Measurements from ENCODE around the gene ELAVL1. TPM values are rescaled to one million over a fixed set of nuclear protein-coding genes. Genes with fewer than 3 reads are reported as not detected.

The ELAVL1 gene
- total RNA-seq, 1 donor from 2014 or later, result 108 TPM

DNA sequence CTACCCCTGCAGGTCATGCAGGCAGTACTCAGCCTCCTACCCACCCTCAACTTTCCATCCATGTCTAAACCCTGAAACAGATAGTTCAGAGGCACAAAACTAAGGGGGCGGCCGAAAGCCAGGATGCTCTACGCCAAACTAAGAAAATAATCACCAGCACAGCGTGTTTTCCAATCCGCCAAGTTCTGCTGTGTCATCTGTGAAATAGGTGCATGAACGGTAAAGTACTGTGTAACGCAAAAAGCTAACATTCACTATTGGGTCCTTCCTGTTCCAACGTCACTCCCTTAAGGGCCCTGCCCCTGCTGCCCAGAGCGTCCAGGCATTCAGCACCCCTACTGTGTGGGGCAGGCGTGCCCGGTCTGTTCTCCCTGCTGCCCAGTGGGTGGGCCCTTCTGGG lies 49.7 kb downstream of the ELAVL1 start:
- no peak overlapping the region for H2AFZ ChIP-seq (replicated peaks)
- no peaks in the 10 kb centered on the region for H3K27me3 ChIP-seq
- H3K4me3 ChIP-seq, result no peak overlapping the region
- peaks cover 24% of the 10 kb centered on the region for H3F3A ChIP-seq (ENCODE audit: low read depth)
- H3K27ac ChIP-seq, result no peak overlapping the region
- no peak overlapping the region for H3K9ac ChIP-seq
- peaks cover 9% of the 10 kb centered on the region for H4K20me1 ChIP-seq (ENCODE audit: low read depth)
- no peaks in the 10 kb centered on the region for H3K36me3 Mint-ChIP-seq
- H3K9me3 ChIP-seq (ENCODE audit: low read depth), result no peaks in the 10 kb centered on the region
- H3K27ac Mint-ChIP-seq, result no peak overlapping the region
- H3K27me3 Mint-ChIP-seq (ENCODE audit: insufficient read depth, low read depth), result peaks cover 9% of the 10 kb centered on the region
- no peak overlapping the region for H3K4me3 Mint-ChIP-seq
- no peaks in the 10 kb centered on the region for H3K36me3 ChIP-seq
- H3K79me2 ChIP-seq (ENCODE audit: low read depth), result no peaks in the 10 kb centered on the region
- peaks cover 4% of the 10 kb centered on the region for H3K4me1 Mint-ChIP-seq
- H3K4me1 ChIP-seq, result no peaks in the 10 kb centered on the region
- H3K4me2 ChIP-seq, result no peak overlapping the region
- TF ChIP-seq EZH2phosphoT487 (IDR thresholded peaks at IDR 0.05) (no peak), EZH2 (IDR thresholded peaks at IDR 0.05) (no peak)
- TF ChIP-seq, protein P1, sequence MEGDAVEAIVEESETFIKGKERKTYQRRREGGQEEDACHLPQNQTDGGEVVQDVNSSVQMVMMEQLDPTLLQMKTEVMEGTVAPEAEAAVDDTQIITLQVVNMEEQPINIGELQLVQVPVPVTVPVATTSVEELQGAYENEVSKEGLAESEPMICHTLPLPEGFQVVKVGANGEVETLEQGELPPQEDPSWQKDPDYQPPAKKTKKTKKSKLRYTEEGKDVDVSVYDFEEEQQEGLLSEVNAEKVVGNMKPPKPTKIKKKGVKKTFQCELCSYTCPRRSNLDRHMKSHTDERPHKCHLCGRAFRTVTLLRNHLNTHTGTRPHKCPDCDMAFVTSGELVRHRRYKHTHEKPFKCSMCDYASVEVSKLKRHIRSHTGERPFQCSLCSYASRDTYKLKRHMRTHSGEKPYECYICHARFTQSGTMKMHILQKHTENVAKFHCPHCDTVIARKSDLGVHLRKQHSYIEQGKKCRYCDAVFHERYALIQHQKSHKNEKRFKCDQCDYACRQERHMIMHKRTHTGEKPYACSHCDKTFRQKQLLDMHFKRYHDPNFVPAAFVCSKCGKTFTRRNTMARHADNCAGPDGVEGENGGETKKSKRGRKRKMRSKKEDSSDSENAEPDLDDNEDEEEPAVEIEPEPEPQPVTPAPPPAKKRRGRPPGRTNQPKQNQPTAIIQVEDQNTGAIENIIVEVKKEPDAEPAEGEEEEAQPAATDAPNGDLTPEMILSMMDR (IDR thresholded peaks at IDR 0.05), result no peak
- no peaks in the 10 kb centered on the region for H3K9me3 Mint-ChIP-seq
- DNase-seq (ENCODE audit: low spot score), result no peak

DNA sequence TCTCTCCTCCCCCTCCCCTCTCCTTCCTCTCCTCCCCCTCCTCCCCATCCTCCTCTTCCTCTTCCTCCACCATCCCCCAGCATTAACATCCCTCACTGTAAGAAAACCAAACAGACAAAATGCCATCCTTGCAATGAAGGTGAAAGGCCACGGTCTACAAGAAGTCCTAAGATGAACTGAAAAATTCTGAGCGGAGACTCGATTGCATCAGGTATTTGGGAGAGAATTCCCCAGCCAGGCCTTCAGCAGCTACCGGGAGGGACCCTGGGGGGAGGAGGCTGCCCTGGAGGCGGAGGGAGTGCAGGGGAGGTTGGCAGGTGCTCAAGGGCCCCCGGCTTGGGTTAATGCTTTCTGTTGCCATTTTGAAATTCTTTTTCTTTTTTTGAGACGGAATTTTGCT lies 51.9 kb downstream of the ELAVL1 start:
- Mint-ChIP-seq H3K27ac (no peak overlapping the region), H3K9me3 (no peaks in the 10 kb centered on the region), H3K4me3 (peak overlapping the region; percentile 6), H3K27me3 (ENCODE audit: insufficient read depth, low read depth) (peaks cover 9% of the 10 kb centered on the region), H3K4me1 (peaks cover 4% of the 10 kb centered on the region), H3K36me3 (peaks cover 4% of the 10 kb centered on the region)
- peaks cover 13% of the 10 kb centered on the region for H3F3A ChIP-seq (ENCODE audit: low read depth)
- H3K4me1 ChIP-seq, result no peaks in the 10 kb centered on the region
- no peak overlapping the region for H2AFZ ChIP-seq (replicated peaks)
- H3K79me2 ChIP-seq (ENCODE audit: low read depth), result no peaks in the 10 kb centered on the region
- no peak overlapping the region for H3K9ac ChIP-seq
- H3K36me3 ChIP-seq, result no peaks in the 10 kb centered on the region
- H3K9me3 ChIP-seq (ENCODE audit: low read depth), result no peaks in the 10 kb centered on the region
- H4K20me1 ChIP-seq (ENCODE audit: low read depth), result no peaks in the 10 kb centered on the region
- TF ChIP-seq, protein P1 (IDR thresholded peaks at IDR 0.05), result no peak
- no peak for TF ChIP-seq EZH2phosphoT487 (IDR thresholded peaks at IDR 0.05)
- no peak for TF ChIP-seq EZH2 (IDR thresholded peaks at IDR 0.05)
- H3K4me3 ChIP-seq, result no peak overlapping the region
- H3K4me2 ChIP-seq, result no peak overlapping the region
- H3K27ac ChIP-seq, result no peak overlapping the region
- no peaks in the 10 kb centered on the region for H3K27me3 ChIP-seq
- no peak for DNase-seq (ENCODE audit: low spot score)

DNA sequence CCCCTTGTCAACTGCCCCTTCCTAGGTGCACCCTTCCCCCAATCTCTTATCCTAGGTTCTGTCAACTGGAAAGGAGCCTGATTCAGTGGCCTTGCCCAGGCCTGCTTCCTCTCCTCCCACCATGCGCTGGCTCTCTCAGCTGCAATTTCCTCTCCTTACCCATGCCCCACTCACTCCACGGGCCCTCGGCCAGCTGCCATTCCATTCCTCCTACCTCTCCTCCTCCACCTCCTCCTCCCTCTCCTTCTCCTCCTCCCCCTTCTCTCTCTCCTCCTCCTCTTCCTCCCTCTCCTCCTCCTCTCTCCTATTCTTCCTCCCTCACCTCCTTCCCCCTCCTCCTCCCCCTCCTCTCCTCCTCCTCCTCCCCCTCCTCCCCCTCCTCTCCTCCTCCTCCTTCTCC lies 52.4 kb downstream of the ELAVL1 start:
- Histone ChIP-seq H2AFZ (replicated peaks) (no peak overlapping the region), H3K27ac (no peak overlapping the region), H3K4me2 (no peak overlapping the region), H3K4me1 (no peaks in the 10 kb centered on the region), H3K9ac (no peak overlapping the region), H3F3A (ENCODE audit: low read depth) (peaks cover 10% of the 10 kb centered on the region), H4K20me1 (ENCODE audit: low read depth) (no peaks in the 10 kb centered on the region), H3K36me3 (no peaks in the 10 kb centered on the region), H3K9me3 (ENCODE audit: low read depth) (no peaks in the 10 kb centered on the region), H3K27me3 (no peaks in the 10 kb centered on the region), H3K79me2 (ENCODE audit: low read depth) (no peaks in the 10 kb centered on the region), H3K4me3 (no peak overlapping the region)
- Mint-ChIP-seq H3K36me3 (peaks cover 4% of the 10 kb centered on the region), H3K27me3 (ENCODE audit: insufficient read depth, low read depth) (peaks cover 9% of the 10 kb centered on the region), H3K9me3 (no peaks in the 10 kb centered on the region), H3K27ac (no peak overlapping the region), H3K4me1 (peaks cover 4% of the 10 kb centered on the region), H3K4me3 (no peak overlapping the region)
- TF ChIP-seq EZH2 (IDR thresholded peaks at IDR 0.05) (no peak), EZH2phosphoT487 (IDR thresholded peaks at IDR 0.05) (no peak)
- TF ChIP-seq, protein P1 (IDR thresholded peaks at IDR 0.05), result no peak
- DNase-seq (ENCODE audit: low spot score), result no peak

Data from neural progenitor cell (in vitro differentiated cells).